ENCODE measurements around the gene PLD1.

PLD1 gene

DNA sequence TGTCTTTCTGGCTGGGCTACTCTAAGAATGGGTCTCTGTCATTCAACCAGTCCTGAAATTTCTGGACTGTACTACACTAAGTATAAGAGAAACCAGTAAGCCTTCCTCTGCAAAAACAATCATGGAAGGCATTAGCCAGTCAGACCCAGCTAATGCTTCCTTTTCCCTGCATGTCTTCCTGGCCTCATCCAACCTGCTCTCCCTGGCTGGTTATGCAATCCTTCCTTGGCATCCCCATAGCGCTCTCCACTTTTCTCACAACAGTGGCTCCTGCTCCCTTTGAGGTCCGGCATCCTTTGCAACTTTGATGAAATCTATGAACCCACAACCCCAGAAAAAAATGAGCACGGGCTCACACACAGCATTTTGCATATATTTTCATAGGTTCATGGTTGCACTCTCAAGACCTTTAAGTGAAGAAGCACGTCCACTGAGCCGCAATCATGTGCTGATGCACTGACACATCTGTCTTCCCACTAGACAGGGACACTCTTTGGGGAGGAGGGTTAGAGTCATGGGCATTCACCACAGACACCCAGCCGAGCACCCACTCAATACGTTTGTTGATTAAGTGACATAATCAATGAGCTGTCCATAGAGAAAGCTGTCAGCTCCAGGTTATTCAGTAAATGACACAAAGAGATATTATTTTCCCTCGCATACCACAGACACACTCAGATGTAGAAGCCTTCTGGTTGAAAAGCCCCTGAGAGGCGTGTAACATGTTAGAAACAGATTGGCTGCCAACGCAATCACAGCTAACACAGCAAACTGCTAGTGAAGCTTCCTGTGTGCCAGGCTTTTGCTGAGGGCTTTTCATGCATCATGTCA lies 66.7 kb downstream of the PLD1 start:
- no peak for DNase-seq (ENCODE audit: low read depth)

GRCh38 chr3:171741377-171741776 lies 68.9 kb downstream of the PLD1 start:
- DNase-seq (ENCODE audit: low read depth): no peak

DNA sequence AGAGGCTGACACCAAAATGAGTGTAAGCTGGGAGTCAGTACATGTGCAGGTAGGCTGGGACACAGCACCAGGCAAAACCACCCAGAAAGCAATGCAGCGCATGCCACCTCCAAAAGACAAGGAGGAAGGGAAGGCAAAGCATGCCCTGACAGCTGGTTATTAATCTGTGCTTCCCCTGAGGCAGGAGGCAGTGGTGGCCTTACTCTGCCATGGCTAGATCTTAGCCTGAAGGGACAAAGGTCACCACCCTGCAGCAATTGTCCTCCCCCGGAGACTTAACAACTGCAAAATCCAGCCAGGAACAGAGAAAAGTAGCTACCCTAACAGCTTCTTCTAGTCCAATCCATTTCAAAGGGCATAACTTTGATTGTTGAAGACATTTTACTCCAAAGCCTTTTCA lies 73.7 kb downstream of the PLD1 start:
- no peak for DNase-seq (ENCODE audit: low read depth)

DNA sequence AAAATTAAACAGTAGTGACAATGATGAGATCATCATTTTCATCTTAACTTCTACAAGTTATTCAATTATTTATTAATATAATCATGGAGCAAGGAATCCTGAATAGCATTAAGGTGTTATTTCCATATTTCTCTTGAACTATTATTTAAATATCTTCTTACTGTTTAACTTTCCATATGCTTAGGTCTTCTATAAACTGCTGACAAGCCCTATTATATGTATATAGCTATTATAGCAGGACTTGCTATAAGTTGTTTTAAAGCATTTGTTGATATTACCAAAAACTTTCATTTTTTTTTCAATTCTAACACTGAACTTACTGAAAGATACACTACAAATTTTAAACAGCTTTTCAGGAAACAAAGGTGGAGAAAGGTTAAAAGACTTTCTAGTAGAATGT lies 76.7 kb downstream of the PLD1 start:
- DNase-seq (ENCODE audit: low read depth): no peak

DNA sequence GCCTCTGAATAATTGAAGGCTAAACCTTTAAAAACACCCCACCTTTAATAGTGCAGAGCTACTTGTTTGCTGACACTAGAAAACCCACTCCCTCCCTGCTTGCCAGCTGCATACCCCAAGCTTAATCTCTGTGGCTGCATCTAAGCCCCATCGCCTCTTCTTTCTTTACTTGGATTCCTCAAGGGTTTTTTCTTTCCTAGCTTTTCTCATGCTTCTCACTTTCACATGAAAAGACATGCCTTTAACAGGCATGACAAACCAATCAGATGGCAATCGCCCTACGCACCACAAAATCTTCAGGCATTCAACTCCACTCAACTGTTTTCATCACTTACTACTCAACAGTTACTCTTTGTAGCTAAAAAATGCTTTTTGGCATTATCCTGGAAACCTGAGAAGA lies 77.5 kb downstream of the PLD1 start:
- no peak for DNase-seq (ENCODE audit: low read depth)

- DNase-seq (ENCODE audit: low read depth): no peak
Observed at GRCh38 chr3:171731691-171732090, 78.6 kb downstream of the PLD1 start.

GRCh38 chr3:171729452-171730334 lies 80.6 kb downstream of the PLD1 start:
- no peak for DNase-seq (ENCODE audit: low read depth)

DNA sequence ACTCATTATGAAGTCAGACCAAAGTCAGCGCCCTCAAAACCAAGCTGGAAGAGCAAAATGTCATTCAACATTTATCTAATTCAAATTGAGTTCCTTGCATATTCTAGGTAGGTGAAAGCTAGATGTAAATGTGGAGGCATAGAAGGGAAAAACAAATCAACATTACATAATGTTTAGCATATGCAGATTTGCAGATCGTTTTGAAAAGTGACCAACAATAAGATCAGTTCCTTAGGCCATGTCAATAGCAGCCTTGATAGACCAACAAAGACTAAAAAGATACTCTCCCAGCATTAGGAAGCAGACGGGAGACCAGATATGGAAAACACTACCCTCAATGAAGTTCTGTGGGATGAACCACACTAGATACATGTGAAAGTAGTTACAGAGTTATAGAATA lies 83.0 kb downstream of the PLD1 start:
- no peak for DNase-seq (ENCODE audit: low read depth)

DNA sequence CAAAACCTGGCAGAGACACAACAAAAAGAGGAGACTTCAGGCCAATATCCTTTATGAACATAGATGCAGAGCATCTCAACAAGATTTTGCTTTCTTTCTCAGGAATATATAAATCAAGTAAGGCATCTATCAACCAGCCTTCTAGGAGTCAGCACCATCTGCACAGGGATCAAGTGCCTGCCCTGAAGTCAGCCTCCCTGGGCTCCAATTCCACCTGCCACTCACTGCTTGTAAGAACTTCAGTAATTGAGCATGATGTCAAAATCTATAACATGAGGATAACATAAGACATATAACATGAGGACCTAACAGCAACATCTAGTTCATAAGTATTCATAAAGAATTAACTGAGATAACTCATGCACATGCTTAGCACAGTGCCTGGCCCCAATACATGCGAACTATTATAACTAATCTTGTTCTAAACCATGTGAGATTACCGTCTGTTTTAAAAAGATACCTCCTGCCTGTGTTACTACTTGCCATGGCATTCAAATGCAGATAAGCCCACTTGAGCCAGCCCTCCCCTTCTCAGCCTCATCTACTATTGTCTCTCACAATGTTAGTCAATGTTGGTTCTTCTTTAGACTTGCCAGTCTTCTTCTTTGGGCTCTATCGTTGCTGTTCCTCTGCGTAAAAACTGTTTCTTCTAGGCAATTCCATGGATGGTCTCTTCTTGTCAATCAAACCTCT lies 91.6 kb downstream of the PLD1 start:
- DNase-seq (ENCODE audit: low read depth): no peak

GRCh38 chr3:171715155-171715554 lies 95.1 kb downstream of the PLD1 start:
- no peak for DNase-seq (ENCODE audit: low read depth)

GRCh38 chr3:171712171-171712938 lies 97.9 kb downstream of the PLD1 start:
- DNase-seq (ENCODE audit: low read depth): no peak

DNA sequence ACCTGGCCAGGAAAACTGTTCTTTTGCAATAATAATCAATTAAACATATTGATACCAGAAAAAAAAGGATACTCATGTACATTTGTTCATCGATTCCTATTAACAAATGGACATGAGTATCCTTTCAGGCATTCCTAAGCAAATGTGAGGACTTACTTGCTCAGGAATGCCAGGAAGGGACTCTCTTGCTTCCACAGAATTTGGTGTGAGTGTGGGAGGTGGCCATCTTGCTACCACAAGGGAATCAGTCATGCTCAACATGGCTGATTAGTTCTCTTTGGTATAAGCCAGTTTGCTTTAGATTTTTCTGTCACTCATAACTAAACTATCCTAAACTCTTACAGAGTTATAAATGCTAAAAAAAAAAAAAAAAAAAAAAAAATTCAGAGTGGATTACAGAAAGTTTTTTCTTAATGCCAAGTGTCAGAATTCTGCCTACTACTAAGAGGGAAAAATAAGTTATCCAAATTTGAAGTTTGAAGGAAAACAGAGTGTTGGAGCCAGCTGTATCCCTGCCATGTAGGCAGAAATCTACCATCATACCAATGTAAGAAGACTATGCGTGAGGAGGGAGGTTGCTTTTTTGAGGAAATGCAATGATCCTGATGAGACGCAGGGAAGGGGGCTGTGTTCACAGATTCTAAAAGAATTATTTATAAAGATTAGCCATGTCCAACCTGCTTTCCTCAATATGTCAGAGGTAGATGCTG lies 98.7 kb downstream of the PLD1 start:
- no peak for DNase-seq (ENCODE audit: low read depth)

GRCh38 chr3:171710359-171710758 lies 99.9 kb downstream of the PLD1 start:
- DNase-seq (ENCODE audit: low read depth): no peak

GRCh38 chr3:171704814-171705213 lies 105.5 kb downstream of the PLD1 start:
- DNase-seq (ENCODE audit: low read depth): no peak

DNA sequence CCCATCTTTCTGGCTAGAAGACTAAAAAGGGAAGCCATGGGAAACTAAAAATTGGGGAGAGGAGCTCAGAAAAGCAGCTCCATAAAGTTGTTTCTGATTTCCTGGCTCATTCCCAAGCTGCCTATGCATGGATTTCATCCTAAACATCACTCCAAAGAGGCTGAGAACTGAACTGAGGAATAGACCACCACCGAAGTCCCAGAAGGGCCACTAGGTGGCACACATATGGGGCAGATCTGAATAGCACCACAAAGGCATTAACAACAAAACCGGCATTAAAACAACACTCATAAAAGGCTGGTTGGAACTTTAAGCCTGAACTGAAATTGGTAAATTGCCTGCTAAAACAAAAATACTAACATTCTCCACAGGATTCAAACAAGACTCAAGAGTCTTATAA lies 106.3 kb downstream of the PLD1 start:
- DNase-seq (ENCODE audit: low read depth): peak; percentile 8

DNA sequence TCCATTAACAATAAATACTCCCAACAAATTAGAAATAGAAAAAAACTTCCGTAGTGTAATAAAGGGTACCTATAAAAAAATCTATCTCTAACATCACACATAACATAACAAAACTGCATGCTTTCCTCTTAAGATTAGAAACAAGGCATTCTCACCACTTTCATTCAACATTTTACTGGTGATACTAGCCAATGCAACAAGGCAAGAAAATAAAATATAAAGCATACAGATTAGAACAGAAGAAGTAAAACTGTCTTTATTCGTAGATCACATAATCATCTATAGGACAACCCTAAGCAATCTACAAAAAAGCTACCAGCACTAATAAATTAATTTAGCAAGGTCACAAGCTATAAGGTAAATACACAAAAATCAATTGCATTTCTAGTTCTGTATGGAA lies 107.1 kb downstream of the PLD1 start:
- no peak for DNase-seq (ENCODE audit: low read depth)

GRCh38 chr3:171700653-171701052 lies 109.6 kb downstream of the PLD1 start:
- no peak for DNase-seq (ENCODE audit: low read depth)

- no peak for DNase-seq (ENCODE audit: low read depth)
Observed at GRCh38 chr3:171700157-171700556, 110.1 kb downstream of the PLD1 start.

GRCh38 chr3:171699601-171700000 lies 110.7 kb downstream of the PLD1 start:
- DNase-seq (ENCODE audit: low read depth): no peak

DNA sequence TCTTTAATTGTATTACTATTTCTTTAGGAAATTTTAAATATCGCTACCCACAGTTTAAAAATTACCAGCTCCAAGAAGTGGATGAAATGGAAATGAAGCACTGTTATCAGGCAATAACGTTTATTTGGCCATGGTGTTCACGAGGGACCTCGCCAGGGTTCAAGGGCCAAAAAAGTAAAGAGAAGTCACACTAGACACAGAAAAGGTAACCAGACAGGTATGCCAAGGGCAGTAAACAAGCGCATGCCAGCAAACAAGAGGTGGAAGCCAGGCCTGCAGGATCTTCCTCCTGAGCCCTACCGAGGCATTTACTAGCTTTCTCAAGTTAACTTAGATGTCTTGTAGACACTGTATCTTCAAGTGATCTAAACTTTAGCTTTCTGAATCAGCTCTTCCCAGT lies 113.5 kb downstream of the PLD1 start:
- no peak for DNase-seq (ENCODE audit: low read depth)

GRCh38 chr3:171695426-171695825 lies 114.9 kb downstream of the PLD1 start:
- no peak for DNase-seq (ENCODE audit: low read depth)

Measured in activated T-cell treated with anti-CD3 and anti-CD28 coated beads for 48 hours (primary cell).